Activated gamma-delta T cell (primary cell): ENCODE data around the gene MCEMP1.

Experiments used
- DNase-seq: peaks from one replicate; lab custom pipeline; 2025; lab: John Stamatoyannopoulos, UW

Gene MCEMP1

GRCh38 chr19:7698583-7698982 lies 21.7 kb downstream of the MCEMP1 start:
- DNase-seq: no peak

GRCh38 chr19:7699003-7699402 lies 22.1 kb downstream of the MCEMP1 start:
- DNase-seq: no peak

GRCh38 chr19:7699417-7700401 lies 22.8 kb downstream of the MCEMP1 start:
- DNase-seq: no peak

DNA sequence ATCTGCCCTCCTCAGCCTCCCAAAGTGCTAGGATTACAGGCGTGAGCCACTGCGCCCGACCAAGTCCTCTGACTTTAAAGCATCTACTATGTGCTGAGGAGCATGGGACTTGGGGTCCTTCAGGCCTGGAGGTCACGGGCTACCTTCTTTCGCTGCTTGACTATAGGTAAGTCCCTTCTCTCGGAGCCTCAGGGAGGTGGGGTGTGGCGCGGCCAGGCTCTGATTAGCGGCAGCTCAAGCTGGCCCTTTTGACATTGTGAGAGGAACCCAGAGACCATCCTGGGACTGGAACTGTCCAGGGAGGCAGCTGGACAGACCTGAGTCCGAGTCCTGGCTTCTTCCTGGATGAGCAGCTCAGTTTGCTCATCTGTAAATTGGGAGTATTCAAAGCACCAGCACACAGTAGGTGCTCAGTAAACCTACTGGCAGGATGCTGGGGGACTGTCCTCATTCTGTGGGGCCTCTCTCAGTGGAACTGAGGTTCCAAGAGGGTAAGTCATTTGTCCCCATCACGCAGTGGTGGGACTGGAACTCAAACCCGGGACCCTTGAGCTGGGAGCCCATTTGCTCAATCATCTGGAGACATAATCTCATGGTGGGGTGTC lies 24.3 kb downstream of the MCEMP1 start:
- no peak for DNase-seq

DNA sequence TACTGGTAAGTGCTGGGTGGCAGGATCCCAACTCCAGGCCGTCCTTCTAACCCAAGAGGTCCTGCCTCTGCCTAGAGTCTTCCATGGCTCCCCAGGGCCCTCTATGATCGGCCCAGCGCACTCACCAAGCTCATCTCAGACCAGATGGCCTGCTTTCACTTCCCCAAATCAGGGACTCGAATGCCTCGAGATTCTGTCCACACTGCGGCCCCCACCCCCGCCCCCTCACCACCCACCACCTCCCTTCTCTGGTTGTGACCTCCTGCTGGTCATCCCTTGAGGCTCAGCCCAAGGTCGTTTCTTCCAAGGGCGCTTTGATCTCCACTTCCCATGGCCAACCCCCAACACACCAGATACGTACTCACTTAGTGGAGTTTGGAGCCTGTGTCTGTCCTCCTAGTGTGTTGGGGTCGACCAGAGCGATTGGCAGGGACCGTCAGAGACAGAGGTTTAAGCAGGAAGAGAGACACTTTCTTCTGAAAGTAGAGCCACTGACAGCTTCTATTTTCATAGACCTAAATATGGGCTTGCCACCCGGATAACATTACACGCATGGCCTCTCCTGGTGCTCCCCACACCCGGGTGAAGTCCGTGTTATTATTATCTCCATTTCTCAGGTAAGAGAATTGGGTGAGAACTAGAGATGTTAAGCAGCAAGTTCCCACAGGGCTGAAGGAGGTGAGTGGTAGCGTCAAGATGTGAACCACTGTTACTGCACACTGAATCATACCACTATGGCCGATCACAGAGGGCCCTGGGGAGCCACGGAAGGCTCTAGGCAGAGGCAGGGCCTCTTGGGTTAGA lies 25.0 kb downstream of the MCEMP1 start, which contains the start of gene FCER2:
Gene FCER2, minus strand, starts transcription at position 478 of the 804 bp plus-strand sequence. CDS start 2,371 bp downstream, outside the sequence.
- no peak for DNase-seq

DNA sequence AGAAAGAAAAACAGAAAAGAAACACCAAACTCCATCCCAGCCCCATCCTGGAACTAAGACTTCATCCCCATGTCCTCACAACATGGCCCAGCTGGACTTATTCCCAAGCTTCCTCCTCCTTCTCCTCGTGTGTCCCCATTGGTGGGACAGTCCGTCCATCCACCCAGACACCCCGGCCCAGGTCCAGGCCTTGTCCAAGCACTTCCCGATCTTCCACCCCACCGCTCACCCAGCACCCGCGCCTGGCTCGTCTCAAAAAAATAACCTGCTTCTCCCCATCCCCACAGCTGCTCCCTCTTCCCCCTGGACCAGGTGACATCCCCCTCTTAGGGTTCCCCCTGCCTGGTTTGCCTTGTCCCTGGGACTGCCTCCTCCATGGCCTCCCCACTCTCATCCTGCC lies 26.4 kb downstream of the MCEMP1 start:
- DNase-seq: no peak

DNA sequence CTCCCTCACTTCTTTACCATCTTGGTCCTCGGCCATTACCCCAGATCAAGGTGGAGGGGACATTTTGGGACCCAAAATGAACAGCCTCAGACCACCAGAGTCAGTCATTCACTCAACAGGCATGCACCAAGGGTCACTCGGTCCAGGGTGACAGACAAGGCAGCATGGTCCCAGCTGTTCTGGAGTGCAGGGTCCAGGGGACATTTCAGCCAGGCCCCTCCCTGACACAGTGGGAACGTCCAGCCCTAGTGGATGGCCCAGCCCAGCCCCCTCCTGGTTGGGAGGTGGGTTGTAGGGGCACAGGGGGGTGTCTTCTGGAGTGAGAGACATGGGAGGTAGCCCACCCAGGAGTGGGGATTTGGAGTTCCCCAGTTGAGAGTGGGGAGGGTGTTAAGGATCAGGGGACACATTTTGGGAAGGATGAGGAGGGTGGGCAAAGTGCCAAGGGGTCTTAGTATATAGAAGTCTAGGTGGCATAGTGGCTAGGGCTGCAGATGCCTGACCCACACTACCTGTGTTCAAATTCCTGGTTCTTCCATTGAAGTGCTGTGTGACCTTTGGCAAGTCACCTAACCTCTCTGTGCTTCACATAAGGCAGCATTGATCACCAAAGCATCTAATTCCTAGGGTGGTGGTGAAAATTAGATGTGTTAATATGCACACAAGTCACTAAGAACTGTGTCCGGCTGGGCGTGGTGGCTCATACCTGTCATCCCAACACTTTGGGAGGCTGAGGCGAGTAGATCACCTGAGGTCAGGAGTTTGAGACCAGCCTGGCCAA lies 27.6 kb downstream of the MCEMP1 start:
- DNase-seq: no peak

- no peak for DNase-seq
These were observed 28.7 kb downstream of the MCEMP1 start for GRCh38 chr19:7705387-7706187.

GRCh38 chr19:7706188-7706954 lies 29.5 kb downstream of the MCEMP1 start:
- no peak for DNase-seq

DNA sequence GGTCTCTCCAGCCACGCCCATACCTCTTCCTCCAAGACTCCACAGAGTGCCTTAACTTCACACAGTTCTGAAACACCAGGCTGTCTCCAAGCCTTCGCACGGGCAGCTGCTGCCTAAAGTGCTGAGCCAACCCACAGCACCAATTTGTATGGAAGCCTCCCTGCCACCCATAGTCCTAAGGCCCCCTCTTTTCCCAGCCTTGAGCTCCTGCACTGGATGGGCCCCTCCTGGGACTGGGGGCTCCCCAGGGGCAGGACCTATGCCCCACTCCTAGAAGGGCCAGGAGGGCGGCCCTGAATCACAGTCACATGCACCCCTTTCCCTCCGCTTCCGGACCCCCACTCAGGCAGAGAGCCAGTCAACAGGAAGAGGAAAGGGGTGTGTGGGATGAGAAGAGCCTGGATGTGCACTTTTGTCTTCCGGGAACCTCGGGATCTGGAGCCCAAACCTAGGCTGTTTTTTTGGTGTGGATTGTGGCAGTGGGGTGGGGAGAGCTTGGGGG lies 30.1 kb downstream of the MCEMP1 start:
- no peak for DNase-seq

- no peak for DNase-seq
These were observed 33.1 kb downstream of the MCEMP1 start for GRCh38 chr19:7709932-7710460.

GRCh38 chr19:7710616-7711015 lies 33.7 kb downstream of the MCEMP1 start:
- DNase-seq: no peak

GRCh38 chr19:7715671-7716070 lies 38.8 kb downstream of the MCEMP1 start:
- no peak for DNase-seq

DNA sequence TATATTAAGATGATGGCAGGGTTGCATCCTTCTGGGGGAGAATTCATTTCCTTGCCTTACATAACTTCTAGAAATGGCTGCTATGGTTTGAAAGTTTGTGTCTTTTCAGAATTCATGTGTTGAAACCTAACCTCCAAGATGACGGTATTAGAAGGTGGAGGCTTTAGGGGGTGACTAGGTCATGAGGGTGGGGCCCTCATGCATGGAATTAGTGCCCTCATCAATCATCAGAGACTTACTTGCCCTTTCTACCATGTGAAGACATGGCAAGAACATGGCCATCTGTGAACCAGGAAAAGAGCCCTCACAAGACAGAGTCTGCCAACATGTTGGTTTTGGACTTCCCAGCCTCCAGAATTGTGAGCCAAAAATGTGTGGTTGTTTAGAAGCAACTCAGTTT lies 39.9 kb downstream of the MCEMP1 start:
- no peak for DNase-seq

DNA sequence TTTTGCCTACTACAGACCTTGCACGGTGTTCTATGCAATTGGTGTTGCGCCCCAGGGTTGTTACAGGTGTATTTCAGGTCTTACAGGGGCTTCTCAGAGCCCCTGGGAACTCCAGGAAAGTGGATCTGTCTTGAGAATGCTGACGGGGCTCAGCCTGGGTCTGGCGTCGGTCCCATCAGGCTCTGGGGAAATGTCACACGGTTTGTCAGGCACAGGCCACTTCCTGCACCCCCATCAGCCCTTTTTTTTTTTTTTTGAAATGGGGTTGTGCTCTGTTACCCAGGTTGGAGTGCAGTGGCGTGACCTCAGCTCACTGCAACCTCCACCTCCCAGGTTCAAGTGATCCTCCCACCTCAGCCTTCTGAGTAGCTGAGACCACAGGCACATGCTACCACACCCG lies 41.8 kb downstream of the MCEMP1 start:
- no peak for DNase-seq

DNA sequence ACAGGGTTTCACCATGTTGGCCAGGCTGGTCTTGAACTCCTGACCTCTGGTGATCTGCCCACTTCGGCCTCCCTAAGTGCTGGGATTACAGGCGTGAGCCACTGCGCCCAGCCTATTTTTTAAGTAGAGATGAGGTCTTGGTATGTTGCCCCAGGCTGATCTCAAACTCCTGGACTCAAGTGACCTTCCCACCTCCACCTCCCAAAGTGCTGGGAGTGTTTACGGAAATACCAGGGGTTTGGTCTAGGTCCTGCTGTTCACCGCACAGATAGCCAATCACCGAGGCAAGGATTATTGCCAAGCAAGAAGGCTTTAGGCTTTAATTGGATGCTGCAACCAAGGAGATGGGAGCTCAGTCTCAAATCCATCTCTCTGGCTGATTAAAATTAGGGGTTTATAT lies 43.5 kb downstream of the MCEMP1 start:
- DNase-seq: no peak

DNA sequence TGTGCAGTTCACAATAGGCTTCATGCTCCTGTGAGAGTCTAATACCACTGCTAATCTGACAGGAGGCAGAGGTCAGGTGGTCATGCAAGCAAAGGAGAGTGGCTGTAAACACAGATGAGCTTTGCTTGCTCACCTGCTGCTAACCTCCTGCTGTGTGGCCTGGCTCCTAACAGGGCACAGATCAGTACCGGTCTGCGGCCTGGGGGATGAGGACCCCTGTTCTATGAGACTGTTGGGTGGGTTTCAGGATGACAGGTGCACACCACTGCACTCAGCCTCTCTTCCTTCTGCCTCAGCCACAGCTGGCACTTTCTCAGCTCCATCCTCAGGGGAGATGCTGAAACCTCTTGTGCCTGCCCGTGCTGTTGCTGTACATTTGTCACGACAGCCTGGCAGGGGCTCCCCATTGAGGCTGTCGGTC lies 45.4 kb downstream of the MCEMP1 start:
- DNase-seq: no peak

- no peak for DNase-seq
These were observed 48.9 kb downstream of the MCEMP1 start for GRCh38 chr19:7725791-7726190.

GRCh38 chr19:7729211-7729610 lies 52.3 kb downstream of the MCEMP1 start:
- no peak for DNase-seq
